IMR-90 (cell line): ENCODE results near the gene DYRK1B.

Source experiments
- BHLHE40 ChIP-seq: fragments of 150-350 bp; IDR thresholded peaks from 2 replicates; pipeline ENCODE4 v1.6.1; 2016; ENCODE audit warnings: mild to moderate bottlenecking, low read depth, low read length
- CEBPB ChIP-seq: IDR thresholded peaks from 2 replicates; pipeline ENCODE4 v1.6.1; 2012; ENCODE audit warnings: low read depth, low read length, improper control_type of control experiment
- CTCF ChIP-seq: conservative IDR thresholded peaks from 2 replicates; pipeline ENCODE4 v1.5.1; 2012; ENCODE audit warnings: mild to moderate bottlenecking, low read depth, low read length, improper control_type of control experiment
- ELK1 ChIP-seq: fragments of 150-350 bp; IDR thresholded peaks from 2 replicates; pipeline ENCODE4 v1.6.1; 2016; ENCODE audit warnings: low read depth, mild to moderate bottlenecking, low read length, moderate library complexity, borderline replicate concordance
- FOS ChIP-seq: fragments of 150-350 bp; IDR thresholded peaks from 2 replicates; pipeline ENCODE4 v1.6.1; 2016; ENCODE audit warnings: low read depth, low read length
- MAFK ChIP-seq: IDR thresholded peaks from 2 replicates; pipeline ENCODE4 v1.6.1; 2012; ENCODE audit warnings: low read depth, low read length, improper control_type of control experiment
- MAZ ChIP-seq: IDR thresholded peaks from 2 replicates; pipeline ENCODE4 v1.6.1; 2012; ENCODE audit warnings: low read depth, mild to moderate bottlenecking, low read length, improper control_type of control experiment, moderate library complexity, borderline replicate concordance
- MXI1 ChIP-seq: IDR thresholded peaks from 2 replicates; pipeline ENCODE4 v1.6.1; 2012; ENCODE audit warnings: low read depth, mild to moderate bottlenecking, low read length, moderate library complexity, borderline replicate concordance
- POLR2A ChIP-seq: IDR thresholded peaks from 2 replicates; pipeline ENCODE4 v1.6.1; 2012; ENCODE audit warnings: mild to moderate bottlenecking, low read depth, low read length
- RCOR1 ChIP-seq: IDR thresholded peaks from 2 replicates; pipeline ENCODE4 v1.6.1; 2012; ENCODE audit warnings: mild to moderate bottlenecking, low read length, improper control_type of control experiment; ENCODE audit not compliant: insufficient replicate concordance
- SMC3 ChIP-seq: fragments of 150-350 bp; IDR thresholded peaks from 2 replicates; pipeline ENCODE4 v1.6.1; 2016; ENCODE audit warnings: low read depth, mild to moderate bottlenecking, antibody characterized with exemption, low read length, moderate library complexity
- USF2 ChIP-seq: fragments of 150-350 bp; IDR thresholded peaks from 2 replicates; pipeline ENCODE4 v1.6.1; 2017; ENCODE audit warnings: mild to moderate bottlenecking, antibody characterized with exemption, low read length, low read depth

GRCh38 chr19:39865953-39866352 is 32.0 kb upstream of the DYRK1B start:
- TF ChIP-seq CTCF = no peak
- no peak for TF ChIP-seq POLR2A
- no peak for TF ChIP-seq ELK1
- TF ChIP-seq MXI1 = no peak
- TF ChIP-seq SMC3 = no peak
- TF ChIP-seq FOS = no peak
- no peak for TF ChIP-seq BHLHE40
- no peak for TF ChIP-seq CEBPB
- TF ChIP-seq MAFK = no peak
- TF ChIP-seq RCOR1 = no peak
- no peak for TF ChIP-seq USF2
- TF ChIP-seq MAZ = no peak
